Astrocyte of the cerebellum (primary cell): Measurements from ENCODE around the gene KIAA0930.
"Not testable (repeated sequence)": the region's sequence is repeated elsewhere in the genome, so short reads cannot be mapped to it uniquely, and the experiment has no call there.

Source experiments
- DNase-seq: peaks from one replicate; pipeline ENCODE4 v3.0.0-alpha.2; 2011; ENCODE audit warnings: low read depth
- H3K4me3 ChIP-seq: 2 replicates; pipeline ENCODE4 v1.5.1; 2011; ENCODE audit warnings: mild to moderate bottlenecking, low read depth, low read length, moderate library complexity
- in situ Hi-C: cut with HindIII; loops from 2 replicates; pipeline ENCODE4 v1.10.0; 2017; ENCODE audit warnings: low sequenced_read_pairs
- TF ChIP-seq, protein P1 (sequence below): IDR thresholded peaks from 2 replicates; pipeline ENCODE4 v1.5.1; 2012; ENCODE audit warnings: low read length, low read depth, moderate library complexity, mild to moderate bottlenecking; ENCODE audit errors: missing control alignments

The KIAA0930 gene

DNA sequence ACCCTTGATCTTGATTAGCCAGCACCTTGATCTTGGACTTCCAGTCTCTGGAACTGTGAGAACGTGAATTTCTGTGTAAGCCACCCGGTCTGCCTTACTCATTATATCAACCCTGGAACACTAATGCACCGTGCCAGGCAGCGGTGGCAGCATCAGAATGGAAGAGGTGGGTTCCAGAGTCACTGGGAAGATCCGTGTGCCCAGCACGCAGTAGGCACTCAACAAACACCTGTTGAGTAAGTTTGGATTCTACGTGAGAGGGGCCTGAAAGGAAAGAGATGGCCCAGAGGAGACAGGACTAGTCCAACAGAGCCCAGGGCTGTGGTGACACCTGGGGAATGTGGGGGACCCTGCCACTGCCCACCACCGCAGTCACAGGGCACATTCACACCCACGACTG is 37.4 kb upstream of the KIAA0930 start:
- TF ChIP-seq, protein P1, sequence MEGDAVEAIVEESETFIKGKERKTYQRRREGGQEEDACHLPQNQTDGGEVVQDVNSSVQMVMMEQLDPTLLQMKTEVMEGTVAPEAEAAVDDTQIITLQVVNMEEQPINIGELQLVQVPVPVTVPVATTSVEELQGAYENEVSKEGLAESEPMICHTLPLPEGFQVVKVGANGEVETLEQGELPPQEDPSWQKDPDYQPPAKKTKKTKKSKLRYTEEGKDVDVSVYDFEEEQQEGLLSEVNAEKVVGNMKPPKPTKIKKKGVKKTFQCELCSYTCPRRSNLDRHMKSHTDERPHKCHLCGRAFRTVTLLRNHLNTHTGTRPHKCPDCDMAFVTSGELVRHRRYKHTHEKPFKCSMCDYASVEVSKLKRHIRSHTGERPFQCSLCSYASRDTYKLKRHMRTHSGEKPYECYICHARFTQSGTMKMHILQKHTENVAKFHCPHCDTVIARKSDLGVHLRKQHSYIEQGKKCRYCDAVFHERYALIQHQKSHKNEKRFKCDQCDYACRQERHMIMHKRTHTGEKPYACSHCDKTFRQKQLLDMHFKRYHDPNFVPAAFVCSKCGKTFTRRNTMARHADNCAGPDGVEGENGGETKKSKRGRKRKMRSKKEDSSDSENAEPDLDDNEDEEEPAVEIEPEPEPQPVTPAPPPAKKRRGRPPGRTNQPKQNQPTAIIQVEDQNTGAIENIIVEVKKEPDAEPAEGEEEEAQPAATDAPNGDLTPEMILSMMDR: no peak
- DNase-seq: no peak
- in situ Hi-C loops: loop anchor here (5.0 kb wide), 1 partner anchor 149 kb away; no protein-coding TSS in a partner anchor
- no peak overlapping the region for H3K4me3 ChIP-seq

DNA sequence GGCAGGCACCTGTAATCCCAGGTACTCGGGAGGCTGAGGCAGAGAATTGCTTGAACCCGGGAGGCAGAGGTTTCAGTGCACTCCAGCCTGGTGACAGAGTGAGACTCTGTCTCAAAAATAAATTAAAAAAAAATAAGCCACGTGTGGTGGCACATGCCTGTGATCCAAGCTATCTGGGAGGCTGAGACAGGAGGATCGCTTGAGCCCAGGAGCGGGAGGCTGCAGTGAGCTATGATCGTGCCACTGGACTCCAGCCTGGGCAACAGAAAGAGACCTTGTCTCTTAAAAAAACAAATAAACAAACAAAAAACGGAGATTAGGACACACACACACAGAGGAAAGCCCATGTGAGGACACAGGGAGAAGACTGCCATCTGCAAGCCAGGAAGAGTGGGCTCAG is 37.0 kb upstream of the KIAA0930 start:
- in situ Hi-C loops: loop anchor here (5.0 kb wide), 1 partner anchor 150 kb away; no protein-coding TSS in a partner anchor
- not testable (repeated sequence) for DNase-seq, H3K4me3 ChIP-seq

DNA sequence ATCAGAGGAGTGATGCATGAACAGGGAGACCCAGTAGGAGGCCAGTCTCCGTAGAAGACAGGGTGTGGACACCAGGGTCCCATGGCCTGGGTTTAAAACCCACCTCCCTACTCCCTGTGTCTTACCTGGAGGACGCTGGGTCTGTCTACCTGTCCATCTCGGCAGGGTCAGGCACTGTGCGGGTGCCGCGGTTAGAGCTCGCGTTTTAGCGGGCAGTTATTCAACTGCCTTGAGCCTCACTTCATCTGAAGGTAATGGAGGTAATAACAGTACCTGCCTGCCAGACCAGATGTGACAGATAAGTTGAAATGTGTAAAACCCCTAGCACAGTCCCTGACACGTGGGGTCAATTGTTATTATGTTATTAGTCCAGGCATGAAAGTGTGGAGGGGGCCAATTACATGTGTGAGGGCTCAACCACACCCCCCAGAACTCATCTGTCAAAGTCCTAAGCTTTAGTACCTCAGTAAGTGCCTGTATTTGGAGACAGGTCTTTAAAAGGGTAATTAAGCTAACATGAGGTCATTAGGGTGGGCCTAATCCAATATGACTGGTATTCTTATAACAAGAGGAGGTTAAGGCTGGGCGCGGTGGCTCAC is 35.9 kb upstream of the KIAA0930 start:
- in situ Hi-C loops: loop anchor here (5.0 kb wide), 1 partner anchor 151 kb away; no protein-coding TSS in a partner anchor
- TF ChIP-seq, protein P1: no peak
- no peak overlapping the region for H3K4me3 ChIP-seq
- DNase-seq: no peak

DNA sequence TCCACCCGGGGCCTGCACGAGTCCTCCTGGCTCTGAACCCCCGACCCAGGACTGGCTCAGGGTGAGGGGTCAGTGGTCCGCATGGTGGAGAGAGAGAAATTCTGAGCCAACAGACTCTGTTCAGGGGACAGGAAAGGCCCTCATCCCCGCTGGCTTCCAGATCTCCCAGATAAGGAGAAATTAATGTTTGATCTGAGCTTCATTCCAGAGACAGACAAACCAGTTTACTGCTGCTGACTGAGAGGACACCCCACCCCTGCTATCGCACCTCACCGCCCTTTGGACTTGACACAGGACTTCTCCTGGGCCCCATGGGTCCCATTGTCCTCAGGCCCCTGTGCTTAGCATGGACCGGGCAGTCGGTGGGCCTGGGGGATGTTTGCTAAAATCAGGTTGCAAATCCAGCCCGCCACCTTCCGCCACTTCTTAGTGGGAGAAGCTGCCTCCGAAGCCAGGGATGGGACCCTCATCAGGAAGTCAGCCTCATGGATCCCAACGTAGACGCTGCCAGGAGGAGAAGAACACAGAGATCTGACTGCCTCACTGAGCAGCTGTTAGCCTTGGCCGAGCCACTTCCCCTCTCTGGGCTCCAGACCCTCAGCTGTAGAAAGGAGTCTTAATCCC is 32.9 kb upstream of the KIAA0930 start:
- no peak overlapping the region for H3K4me3 ChIP-seq
- in situ Hi-C loops: loop anchor here (5.0 kb wide), 3 partner anchors 59 to 279 kb away; no protein-coding TSS in a partner anchor
- TF ChIP-seq, protein P1: no peak
- DNase-seq: no peak

DNA sequence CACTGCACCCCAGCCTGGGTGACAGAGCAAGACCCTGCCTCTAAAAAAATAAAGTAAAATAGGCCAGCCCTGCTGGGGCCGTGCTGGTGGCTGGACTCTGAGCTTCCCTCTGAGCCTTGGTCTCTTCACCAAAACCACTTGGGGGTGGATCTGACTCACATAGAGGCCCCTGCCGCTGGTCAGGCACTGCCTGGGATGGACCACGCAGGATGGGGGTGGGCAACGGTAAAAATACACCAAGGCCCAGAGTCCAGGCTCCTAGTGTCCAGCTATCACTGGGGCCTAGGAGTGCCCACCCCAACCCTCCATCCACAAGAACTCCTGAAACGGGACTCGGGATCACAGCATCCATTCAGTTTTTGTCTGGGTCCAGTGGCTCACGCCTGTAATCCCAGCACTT is 31.8 kb upstream of the KIAA0930 start:
- H3K4me3 ChIP-seq: no peak overlapping the region

DNA sequence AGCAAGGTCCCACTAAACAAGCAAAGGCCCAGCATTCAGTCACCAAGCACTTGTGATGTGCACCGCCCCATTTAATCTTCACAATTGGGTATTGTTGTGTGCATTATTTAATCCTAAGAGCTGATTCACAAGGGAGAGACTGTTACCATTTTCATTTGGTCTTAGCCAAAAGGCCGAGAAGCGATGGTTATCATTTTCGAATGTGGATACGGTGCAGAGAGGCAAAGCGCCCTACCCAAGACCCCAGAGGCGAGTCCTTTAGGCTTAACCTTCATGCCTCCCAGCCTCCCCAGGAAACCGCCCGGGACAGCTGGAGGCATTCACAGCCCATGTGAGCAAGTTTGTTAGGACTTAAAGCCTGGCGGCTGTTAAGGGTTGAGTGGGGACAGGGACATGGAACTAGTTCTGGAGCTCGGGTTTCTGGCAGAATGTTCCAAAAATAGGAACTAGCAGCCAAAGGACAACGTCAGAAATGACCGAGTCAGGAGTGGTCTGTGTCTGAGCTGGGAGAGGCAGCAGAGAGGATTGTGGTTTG is 31.0 kb upstream of the KIAA0930 start:
- H3K4me3 ChIP-seq: no peak overlapping the region
- in situ Hi-C loops: loop anchor here (5.0 kb wide), 3 partner anchors 61 to 281 kb away; no protein-coding TSS in a partner anchor
- TF ChIP-seq, protein P1: no peak
- DNase-seq: no peak

More for the DNA sequence above, 31.8 kb upstream of the KIAA0930 start:
- in situ Hi-C loops: loop anchor here (5.0 kb wide), 3 partner anchors 60 to 280 kb away; no protein-coding TSS in a partner anchor
- TF ChIP-seq, protein P1: no peak
- no peak for DNase-seq
